HG02798 (cell line): Measurements from ENCODE around the gene PLA2G6.
"Not testable (repeated sequence)": the region's sequence is repeated elsewhere in the genome, so short reads cannot be mapped to it uniquely, and the experiment has no call there.

Experiments
- ATAC-seq: cut with Tn5 transposase; IDR thresholded peaks from one replicate; pipeline ENCODE4 v1.9.1; 2021; ENCODE audit warnings: mild to moderate bottlenecking; ENCODE audit not compliant: unreplicated experiment, poor library complexity

PLA2G6 gene

GRCh38 chr22:38170469-38170868 is 11.2 kb downstream of the PLA2G6 start:
- no peak for ATAC-seq

DNA sequence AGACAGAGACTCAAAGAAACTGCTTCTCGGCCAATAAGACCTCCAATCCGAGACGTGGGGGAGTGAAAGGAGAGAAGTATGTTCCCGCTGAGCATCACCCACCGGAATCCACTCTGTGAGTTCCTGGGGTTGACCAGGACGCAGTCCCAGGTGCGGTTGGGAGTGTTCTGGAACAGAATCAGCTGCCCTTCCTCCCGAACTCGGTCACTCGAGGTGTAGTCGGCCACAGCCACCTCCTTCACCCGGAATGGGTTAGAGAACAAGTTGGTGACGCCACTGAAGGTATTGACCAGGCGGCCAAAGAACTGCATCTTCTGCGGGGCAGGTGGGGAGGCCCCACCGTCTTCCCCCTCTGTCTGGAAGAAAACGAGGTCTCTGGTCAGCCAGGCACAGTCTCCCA is 12.5 kb downstream of the PLA2G6 start:
- no peak for ATAC-seq

DNA sequence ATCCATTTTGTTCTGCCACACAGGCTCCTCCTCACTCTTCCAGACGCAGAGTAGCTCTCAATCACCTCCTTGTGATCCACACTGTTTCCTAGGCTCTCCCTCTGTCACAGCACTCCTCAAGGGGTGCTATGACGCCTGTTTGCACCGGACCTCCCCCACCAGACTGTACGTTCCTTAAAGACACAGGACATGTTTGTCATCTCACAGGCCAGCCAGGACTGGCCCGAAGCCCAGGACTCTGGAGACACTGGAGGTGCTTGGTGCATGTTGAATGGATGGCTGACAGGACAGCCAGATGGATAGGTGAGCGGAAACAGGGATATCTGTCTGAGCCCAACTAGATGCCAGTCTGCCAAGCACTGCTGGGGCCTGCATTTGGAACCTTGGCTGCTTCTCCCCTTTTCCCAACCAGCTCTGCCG is 13.6 kb downstream of the PLA2G6 start:
- no peak for ATAC-seq

GRCh38 chr22:38165922-38166593 is 15.6 kb downstream of the PLA2G6 start:
- no peak for ATAC-seq

- no peak for ATAC-seq
These were observed 17.1 kb downstream of the PLA2G6 start for GRCh38 chr22:38164551-38164918.

DNA sequence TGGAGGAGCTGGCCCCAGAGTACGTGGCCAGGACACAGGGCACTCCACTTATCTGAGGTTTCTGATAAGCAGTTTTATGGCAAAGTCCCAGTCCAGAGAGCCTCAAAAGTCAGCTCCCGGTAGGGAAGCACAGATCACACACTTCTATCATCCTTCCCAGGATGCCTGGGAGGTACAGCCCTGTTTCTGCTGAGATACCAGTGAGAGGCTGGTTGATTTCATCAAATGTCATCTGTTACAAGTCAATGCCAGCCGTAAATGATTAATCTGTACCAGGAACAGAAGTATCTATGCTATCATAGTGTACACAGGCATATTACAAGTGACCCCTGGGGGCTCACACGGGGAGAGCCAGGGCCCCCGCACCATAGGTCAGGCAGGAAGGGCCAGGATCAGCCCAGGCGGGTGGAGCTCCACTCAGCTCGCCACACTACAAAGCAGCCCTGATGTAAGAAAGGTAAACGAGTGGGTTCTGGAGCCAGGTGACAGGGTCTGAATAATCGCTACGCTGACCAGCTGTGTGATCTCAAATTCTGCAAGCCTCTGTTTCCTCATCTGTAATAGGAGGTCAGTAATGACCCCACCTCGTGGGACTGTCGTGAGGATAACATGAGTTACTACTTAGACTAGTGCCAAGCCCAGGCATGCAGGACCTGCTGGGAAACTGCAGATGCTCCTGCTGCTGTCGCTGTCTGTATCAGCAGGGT is 17.6 kb downstream of the PLA2G6 start:
- no peak for ATAC-seq

DNA sequence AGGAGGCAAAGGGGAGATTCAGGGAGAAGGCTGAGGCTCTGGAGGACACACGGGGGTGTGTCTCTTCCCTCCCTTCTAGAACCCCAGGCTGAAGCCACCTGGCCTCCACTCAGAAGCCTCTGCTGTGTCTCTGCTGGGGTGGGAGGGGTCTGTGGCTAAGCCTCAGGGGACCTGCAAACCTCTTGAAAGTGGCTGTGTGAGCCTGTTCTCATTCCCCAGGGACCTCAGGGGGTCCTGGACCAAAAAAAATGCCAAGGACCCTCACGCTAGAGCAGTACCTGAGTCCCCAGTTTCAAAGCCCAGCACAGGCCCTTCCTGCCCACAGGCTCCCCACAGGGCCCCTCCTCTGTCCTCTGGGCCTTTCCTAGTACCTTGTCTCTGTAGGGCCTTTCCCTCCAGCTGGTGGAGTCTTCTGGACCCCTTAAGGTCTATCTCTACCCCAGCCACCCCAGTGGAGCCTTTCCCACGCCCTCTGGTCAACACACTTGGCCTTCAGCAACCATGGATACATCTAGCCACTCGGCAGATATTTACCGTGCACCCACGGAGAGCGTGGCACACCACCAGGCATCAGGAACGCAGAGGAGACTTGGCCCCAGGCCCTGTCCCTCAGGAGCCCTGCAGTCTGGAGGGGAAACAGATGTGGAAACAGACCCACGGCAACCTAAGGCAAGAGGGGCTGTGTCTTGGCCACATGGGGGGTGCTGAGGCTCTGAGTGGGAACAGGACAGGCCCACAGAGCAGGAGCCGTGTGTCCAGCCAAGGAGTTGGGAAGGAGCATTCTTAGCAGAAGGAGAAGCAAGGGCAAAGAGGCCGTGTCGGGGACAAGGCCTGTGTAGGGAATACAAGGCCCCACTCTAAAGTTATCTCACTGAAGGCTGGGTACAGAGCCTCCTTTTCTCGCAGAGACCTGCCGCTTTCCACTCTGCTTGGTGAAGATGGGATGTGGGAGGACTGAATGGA is 18.5 kb downstream of the PLA2G6 start:
- no peak for ATAC-seq

- ATAC-seq, result no peak
These were observed 25.9 kb downstream of the PLA2G6 start for GRCh38 chr22:38155703-38156102.

DNA sequence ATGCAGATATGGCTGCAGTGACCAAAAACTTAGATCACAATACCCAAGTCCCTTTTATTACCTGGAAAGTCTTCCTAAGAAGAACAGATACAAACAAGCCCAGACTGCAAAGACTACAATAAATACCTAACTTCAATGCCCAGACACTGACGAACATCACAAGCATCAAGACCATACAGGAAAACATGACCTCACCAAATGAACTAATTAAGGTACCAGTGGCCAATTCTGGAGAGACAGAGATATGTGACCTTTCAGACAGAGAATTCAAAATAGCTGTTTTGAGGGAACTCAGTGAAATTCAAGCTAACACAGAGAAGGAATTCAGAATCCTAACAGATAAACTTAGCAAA is 27.1 kb downstream of the PLA2G6 start:
- not testable (repeated sequence) for ATAC-seq

GRCh38 chr22:38153821-38154562 is 27.6 kb downstream of the PLA2G6 start:
- ATAC-seq, result no peak

DNA sequence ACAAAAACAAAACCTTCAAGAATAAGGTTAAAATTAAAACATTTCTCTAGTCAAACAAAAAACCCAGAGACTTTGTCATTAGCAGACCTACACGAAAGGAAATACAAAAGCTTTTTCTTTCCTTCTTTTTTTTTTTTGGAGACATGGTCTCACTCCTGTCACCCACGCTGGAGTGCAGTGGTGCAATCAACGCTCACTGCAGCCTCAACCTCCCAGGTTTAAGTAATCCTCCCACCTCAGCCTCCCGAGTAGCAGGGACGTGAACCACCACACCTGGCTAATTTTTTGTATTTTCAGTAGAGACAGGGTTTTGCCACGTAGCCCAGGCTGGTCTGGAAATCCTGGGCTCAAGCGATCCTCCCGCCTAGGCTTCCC is 30.5 kb downstream of the PLA2G6 start:
- no peak for ATAC-seq

- ATAC-seq, result no peak
These were observed 33.4 kb downstream of the PLA2G6 start for GRCh38 chr22:38148245-38148644.

GRCh38 chr22:38146166-38146565 is 35.5 kb downstream of the PLA2G6 start:
- ATAC-seq, result not testable (repeated sequence)

DNA sequence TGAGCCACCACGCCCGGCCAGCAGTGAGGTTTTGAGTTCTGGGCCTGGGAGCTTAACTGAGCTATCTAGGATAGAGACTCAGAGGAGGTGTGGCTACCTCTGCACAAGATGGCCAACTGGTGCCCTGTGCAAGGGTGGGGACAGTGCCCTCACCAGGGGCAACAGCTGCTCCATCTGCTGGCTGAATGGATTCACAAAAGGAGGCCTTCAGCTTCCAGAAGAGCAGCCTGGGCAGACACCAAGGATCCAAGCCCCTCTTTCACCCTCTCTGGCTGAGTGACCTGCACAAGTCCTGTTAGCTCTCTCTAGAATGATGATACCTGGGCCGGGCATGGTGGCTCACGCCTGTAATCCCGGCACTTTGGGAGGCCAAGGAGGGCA is 37.6 kb downstream of the PLA2G6 start:
- ATAC-seq, result no peak

GRCh38 chr22:38142606-38143005 is 39.0 kb downstream of the PLA2G6 start:
- ATAC-seq, result no peak

- ATAC-seq, result no peak
These were observed 40.2 kb downstream of the PLA2G6 start for GRCh38 chr22:38141217-38141973.

GRCh38 chr22:38139901-38140300 is 41.7 kb downstream of the PLA2G6 start:
- no peak for ATAC-seq

- no peak for ATAC-seq
These were observed 42.7 kb downstream of the PLA2G6 start for GRCh38 chr22:38138961-38139360.

DNA sequence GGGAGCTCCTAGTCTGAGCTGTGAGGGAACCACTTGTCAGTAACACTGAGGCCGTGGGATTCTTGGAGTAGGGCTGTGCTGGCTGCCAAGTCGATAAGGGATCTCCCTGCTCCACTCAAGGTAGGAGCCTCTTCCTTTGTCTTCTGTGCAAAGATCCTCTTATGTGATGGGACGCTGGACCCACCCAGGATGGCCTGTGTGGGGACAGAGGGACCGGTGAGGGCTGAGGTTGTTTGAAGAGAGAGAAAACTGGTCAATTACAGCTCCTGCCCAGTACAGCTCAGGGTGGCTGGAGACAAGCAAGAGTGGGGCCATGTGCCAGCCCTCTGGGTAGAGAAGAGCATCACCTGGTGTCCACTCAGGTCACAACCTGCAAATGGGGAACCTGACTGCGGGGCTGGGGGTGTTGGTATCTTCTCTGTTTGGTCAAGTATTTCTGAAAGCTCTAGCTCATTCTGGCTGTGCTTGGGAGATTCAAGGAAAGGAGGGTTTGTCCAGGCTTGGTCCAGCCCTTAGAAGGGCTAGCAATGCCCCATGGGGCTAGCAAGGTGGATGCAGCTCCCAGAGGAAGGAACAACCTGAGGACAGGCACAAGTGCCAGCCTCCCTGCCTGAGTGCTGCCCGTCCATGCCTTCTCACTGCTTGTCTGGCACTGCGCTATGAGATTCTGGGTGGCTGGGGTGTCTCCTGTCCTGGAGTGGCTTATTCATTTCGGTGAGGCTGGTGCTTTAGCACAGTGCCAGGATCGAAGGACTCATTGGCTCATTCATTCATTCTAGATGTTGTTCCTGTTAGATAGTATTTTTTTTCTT is 43.5 kb downstream of the PLA2G6 start:
- ATAC-seq, result no peak
